PFSK-1 (cell line): ENCODE results near the gene MGMT.

Experiments
- FOXP2 ChIP-seq: optimal IDR thresholded peaks from 2 replicates; pipeline ENCODE3; 2011; ENCODE audit warnings: borderline replicate concordance, control low read depth, inconsistent platforms; ENCODE audit not compliant: insufficient read depth; ENCODE audit errors: extremely low read length, extremely low read depth
- POLR2AphosphoS5 ChIP-seq: IDR thresholded peaks from 2 replicates; pipeline ENCODE4 v1.6.1; 2012; ENCODE audit warnings: low read depth, mild to moderate bottlenecking, control low read depth, low read length, moderate library complexity
- SIN3A ChIP-seq: IDR thresholded peaks from 2 replicates; pipeline ENCODE4 v1.6.1; 2012; ENCODE audit warnings: mild to moderate bottlenecking, low read length, moderate library complexity, borderline replicate concordance; ENCODE audit not compliant: insufficient read depth
- TAF1 ChIP-seq: IDR thresholded peaks from 2 replicates; pipeline ENCODE4 v1.6.1; 2012; ENCODE audit warnings: low read length, control low read depth, borderline replicate concordance; ENCODE audit not compliant: insufficient read depth
- TF ChIP-seq, protein P1 (sequence below), 2 experiments: IDR thresholded peaks; 2 replicates each; pipeline versions ENCODE4 v1.6.1 to v1.8.0; 2011 to 2012; ENCODE audit warnings: low read depth in 2 of 2, low read length in 2 of 2, control low read depth in 1 of 2, inconsistent platforms in 1 of 2, mild to moderate bottlenecking in 1 of 2, moderate library complexity in 1 of 2; ENCODE audit not compliant: insufficient read depth in 1 of 2

The MGMT gene

DNA sequence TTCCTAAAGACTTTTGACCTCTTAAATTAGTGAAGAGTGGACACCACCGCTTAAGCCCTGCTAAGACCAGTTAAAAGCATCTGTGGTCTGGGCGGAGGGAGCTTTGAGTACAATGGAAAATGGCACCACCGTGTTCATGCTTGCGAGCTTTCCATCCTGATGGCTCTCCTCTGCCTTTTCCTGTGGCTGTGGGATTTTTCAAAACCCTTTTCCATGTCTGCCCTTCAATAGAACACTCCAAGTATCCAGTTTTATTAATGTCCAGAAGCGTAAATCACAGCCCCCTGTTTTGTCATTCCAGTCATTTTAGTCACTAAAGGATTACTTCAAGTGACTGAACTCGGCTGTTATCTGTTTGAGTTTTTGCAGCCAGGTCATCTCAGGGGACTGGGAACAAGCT lies 181.8 kb downstream of the MGMT start:
- no peak for TF ChIP-seq POLR2AphosphoS5
- TF ChIP-seq TAF1 = no peak
- no peak for TF ChIP-seq SIN3A
- no peak for TF ChIP-seq FOXP2
- TF ChIP-seq, protein P1, sequence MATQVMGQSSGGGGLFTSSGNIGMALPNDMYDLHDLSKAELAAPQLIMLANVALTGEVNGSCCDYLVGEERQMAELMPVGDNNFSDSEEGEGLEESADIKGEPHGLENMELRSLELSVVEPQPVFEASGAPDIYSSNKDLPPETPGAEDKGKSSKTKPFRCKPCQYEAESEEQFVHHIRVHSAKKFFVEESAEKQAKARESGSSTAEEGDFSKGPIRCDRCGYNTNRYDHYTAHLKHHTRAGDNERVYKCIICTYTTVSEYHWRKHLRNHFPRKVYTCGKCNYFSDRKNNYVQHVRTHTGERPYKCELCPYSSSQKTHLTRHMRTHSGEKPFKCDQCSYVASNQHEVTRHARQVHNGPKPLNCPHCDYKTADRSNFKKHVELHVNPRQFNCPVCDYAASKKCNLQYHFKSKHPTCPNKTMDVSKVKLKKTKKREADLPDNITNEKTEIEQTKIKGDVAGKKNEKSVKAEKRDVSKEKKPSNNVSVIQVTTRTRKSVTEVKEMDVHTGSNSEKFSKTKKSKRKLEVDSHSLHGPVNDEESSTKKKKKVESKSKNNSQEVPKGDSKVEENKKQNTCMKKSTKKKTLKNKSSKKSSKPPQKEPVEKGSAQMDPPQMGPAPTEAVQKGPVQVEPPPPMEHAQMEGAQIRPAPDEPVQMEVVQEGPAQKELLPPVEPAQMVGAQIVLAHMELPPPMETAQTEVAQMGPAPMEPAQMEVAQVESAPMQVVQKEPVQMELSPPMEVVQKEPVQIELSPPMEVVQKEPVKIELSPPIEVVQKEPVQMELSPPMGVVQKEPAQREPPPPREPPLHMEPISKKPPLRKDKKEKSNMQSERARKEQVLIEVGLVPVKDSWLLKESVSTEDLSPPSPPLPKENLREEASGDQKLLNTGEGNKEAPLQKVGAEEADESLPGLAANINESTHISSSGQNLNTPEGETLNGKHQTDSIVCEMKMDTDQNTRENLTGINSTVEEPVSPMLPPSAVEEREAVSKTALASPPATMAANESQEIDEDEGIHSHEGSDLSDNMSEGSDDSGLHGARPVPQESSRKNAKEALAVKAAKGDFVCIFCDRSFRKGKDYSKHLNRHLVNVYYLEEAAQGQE (IDR thresholded peaks at IDR 0.05; ENCODE audit: insufficient read depth in 1 of 2, low read depth in 2 of 2, low read length in 2 of 2) = no peak

DNA sequence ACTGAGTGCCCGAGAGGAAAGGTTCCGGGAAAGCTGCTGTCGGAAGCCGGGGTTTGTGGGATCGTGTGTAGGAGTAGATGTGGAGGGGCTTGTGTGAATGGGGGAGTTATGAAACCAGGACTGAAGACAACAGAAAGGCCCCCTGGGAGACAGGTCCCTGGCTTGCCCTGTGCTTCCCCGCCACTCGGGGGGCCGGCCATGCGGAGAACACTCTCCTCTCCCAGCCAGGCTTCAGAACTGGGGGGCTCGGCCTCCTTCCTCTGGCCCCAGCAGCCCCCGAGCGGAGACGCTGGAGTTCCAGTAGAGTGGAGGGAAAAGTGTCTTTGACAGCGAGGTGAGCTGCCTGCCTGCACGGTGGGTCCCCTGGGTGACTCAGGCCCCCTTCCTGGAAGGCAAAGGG lies 185.0 kb downstream of the MGMT start:
- TF ChIP-seq POLR2AphosphoS5 (no peak), SIN3A (no peak), TAF1 (no peak), FOXP2 (no peak)

DNA sequence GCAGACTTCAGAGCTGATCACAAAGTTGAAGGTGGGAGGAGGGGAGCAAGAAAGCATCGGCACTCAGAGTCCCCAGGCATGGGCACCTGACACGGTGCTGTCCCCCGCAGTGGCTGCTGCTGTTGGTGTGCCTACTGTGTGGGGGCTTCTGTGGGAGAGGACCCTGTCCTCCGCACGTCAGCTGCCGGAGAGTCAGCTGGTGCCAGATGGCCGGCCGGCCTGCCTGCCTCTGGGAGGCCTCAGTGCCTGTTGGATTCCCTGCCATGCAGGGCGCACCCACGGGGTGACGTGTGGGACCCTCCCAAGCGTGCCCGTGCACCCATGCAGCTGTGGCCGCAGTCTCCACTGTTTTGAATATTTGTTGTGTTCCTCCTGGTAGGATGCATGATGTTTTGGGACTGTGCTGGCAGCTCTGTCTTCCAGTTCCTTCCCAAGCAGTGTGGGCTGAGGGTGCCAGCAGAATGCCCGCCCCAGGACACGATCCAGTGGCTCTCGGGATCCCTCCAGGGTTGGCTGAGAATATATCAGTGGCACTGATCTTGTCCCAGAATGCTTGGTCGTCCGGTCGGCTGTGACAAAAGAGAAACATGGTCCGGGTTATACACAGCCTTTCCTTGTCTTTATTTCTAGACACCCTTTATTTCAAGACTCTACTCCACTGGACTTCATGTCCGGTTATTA lies 185.6 kb downstream of the MGMT start:
- TF ChIP-seq POLR2AphosphoS5 (no peak), TAF1 (no peak), SIN3A (no peak), FOXP2 (no peak)
- TF ChIP-seq, protein P1 (IDR thresholded peaks at IDR 0.05; ENCODE audit: insufficient read depth in 1 of 2, low read depth in 2 of 2, low read length in 2 of 2) = no peak

DNA sequence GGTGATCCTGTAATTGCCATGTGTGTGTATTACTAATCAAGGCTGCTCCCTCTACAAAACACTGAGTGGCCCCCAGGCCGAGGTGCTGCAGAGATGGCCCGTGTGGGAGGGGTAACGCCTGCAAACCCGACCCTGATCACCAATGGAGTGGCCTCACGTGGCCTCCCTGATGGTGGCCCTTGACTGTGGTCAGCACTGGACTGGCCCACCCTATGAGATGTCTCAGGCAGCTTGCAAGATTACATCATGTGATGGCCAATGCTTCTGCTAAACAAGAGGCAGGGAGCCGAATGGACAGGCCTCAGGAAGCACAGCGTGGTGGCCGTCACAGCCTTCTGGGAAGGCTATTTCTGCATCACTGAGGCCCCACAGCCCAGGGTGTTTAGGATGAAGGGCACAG lies 186.4 kb downstream of the MGMT start:
- TF ChIP-seq, protein P1 (IDR thresholded peaks at IDR 0.05; ENCODE audit: insufficient read depth in 1 of 2, low read depth in 2 of 2, low read length in 2 of 2) = no peak
- TF ChIP-seq POLR2AphosphoS5 = no peak
- TF ChIP-seq FOXP2 = no peak
- no peak for TF ChIP-seq SIN3A
- no peak for TF ChIP-seq TAF1

DNA sequence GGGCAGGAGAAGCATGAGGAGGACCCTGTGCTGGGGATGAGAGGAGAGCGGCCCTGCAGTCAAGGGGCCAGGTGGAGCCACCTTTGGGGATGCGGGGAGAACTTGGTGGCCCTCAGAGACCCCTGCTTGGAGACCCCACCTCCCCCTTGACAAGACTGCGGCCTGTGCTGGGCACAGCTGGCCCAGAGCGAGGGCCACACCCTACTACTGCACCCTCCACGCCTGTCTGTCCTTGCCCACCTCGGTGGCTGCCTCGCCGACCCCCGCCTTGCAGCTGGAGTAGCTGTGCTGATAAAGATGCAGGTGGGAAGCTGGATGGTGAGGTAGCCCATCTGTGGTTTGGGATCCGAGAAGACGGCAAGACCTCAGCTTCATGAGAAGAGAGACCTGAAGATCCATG lies 186.8 kb downstream of the MGMT start:
- TF ChIP-seq, protein P1 (IDR thresholded peaks at IDR 0.05; ENCODE audit: insufficient read depth in 1 of 2, low read depth in 2 of 2, low read length in 2 of 2) = no peak
- TF ChIP-seq TAF1 (no peak), SIN3A (no peak)

DNA sequence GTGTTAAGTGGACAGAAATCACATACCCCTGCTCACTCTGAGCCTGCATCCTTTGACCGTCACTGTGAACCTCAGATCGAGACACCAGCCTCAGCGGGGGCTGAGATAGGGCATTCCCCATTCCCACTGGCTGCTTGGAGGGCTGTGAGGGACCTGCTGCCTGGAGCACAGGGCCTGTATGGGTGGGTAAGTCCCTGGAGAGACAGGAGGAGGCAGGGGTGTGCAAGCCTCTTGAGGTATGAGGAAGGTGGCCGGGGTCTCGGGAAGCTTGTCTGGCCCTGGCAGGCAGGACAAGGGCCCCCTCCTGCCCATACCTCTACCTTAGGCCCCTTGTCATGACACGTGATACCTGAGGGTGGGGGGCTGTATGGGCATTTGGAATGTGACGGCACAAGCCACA lies 187.4 kb downstream of the MGMT start:
- TF ChIP-seq TAF1 = no peak
- TF ChIP-seq, protein P1 (IDR thresholded peaks at IDR 0.05; ENCODE audit: insufficient read depth in 1 of 2, low read depth in 2 of 2, low read length in 2 of 2) = no peak
- no peak for TF ChIP-seq FOXP2
- no peak for TF ChIP-seq POLR2AphosphoS5
- TF ChIP-seq SIN3A = no peak
